Germinal center (tissue), 1 donor: ENCODE data around the gene RALB.
A peak's percentile ranks its signal among the peaks of the same experiment; 100 is the strongest.

ENCODE experiments used
- DNase-seq: peaks from one replicate; pipeline ENCODE4 v3.0.0; 2012; ENCODE audit warnings: mixed read lengths, low spot score

The RALB gene, protein sequence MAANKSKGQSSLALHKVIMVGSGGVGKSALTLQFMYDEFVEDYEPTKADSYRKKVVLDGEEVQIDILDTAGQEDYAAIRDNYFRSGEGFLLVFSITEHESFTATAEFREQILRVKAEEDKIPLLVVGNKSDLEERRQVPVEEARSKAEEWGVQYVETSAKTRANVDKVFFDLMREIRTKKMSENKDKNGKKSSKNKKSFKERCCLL

DNA sequence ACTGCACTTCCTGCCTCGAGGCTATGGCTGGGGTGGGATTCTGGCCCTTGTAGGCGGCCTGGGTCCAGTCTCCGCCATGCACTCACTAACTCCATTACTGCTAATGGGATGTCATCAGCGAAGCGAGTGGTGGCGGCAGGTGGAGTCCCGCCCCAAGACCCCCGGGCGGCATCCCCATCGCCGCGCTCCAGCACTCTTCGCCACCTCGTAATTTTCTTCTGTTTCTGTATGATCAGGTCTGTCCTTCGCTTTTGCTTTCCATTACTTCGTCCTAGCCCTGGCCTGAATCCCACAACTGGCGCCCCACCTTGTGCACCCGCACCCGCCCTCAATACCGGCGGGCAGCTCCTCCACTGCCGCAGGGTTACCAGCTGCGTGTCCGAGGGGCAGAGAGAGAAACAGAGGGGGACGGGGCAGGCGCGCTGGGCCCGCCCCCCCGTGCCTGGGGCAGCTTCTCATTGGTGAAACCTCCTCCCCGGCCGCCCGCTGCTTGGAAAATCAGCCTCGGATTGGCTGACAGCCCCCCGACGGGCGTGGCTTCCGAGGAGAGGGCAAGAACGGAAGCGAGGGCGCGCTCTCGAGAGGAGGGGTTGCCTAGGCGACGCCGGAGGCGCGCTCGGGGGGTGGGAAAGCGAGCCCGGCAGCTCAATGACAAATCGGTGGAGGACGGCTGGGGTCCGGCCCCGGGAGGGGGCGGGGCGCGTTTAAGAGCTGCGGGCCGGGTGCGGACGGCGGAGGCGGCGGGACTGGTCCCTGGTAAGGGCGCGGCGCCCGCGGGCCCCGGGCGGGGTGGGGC is at the start of gene RALB:
RALB (plus strand) TSS at position 628 of the 796 bp plus-strand sequence. CDS start 25,813 bp downstream, outside the sequence.
- peak; percentile 99 for DNase-seq

DNA sequence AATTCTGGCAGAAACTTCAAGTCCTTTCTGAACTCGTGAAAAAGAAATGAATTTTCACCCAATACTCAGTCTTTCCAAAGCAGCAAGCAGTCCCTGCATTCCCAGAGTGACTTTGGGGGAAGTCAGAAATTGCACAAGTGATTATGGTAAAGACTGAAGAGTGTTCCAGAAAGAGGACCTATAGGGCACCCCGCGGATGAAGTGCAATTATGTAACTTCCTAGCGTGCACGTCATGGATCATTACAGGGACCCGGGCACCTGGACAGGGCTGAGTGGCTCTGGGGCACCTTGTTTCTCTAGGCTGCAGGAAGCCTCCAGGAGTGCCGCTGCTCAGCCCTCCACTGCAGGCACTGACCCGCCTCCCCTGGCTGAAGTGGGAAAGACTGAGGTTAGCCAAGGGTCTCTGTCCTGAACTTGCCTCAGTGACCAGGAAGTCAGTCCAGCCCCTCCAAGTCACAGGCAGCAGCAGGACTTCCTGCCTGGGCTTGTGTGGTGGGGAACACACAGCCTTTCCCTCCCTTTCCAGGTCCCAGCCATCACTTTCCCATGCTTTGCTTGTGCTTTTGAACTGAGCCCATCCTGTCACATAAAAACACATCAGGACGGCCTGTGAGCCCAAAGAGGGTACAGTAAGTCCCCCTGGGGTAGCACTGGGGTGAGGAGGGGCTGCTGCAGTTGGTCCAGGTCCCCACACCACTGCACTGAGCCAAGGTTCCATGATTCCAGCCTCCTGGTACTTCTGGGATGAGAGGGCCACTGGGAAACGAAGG is 49.2 kb upstream of the RALB start:
- DNase-seq, result no peak

GRCh38 chr2:120204022-120204405 is 48.6 kb upstream of the RALB start:
- no peak for DNase-seq

GRCh38 chr2:120204417-120204816 is 48.2 kb upstream of the RALB start:
- DNase-seq, result no peak

DNA sequence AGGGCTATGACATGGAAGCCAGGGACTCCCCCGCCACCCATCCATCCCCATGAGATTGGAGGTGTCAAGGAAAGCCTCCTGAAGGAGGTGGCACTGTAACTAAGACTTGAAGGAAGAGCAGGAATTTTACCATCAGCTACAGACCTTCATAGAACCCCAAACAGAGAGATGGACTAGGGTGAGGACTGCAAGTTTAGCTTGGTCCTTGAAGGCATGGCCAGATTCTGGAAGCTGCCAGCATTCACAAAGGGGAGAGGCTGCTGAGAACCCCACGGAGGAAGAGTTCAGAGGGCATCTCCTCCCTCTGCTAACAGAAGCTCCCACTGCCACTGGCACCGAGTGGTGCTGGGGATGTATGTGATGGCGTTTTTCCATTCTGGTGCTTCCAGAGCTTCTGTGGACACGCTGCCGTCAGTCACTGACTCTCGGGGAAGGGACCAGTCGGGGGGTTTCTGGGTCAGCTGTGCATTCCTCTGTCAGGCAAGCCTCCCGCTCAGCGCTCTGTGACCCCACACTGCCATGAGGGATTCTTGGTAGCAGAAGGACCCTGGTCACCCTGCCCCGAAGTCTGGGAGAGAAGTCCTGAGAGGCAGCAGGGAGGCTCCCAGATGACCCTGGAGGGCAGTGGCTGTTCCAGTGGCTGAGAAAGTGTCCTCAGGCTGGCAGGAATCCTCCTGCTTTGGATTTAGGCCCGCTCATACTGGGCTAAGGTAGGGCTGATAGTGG is 47.5 kb upstream of the RALB start:
- no peak for DNase-seq

- peak; percentile 28 for DNase-seq
These were observed 46.5 kb upstream of the RALB start for GRCh38 chr2:120206022-120206581.

DNA sequence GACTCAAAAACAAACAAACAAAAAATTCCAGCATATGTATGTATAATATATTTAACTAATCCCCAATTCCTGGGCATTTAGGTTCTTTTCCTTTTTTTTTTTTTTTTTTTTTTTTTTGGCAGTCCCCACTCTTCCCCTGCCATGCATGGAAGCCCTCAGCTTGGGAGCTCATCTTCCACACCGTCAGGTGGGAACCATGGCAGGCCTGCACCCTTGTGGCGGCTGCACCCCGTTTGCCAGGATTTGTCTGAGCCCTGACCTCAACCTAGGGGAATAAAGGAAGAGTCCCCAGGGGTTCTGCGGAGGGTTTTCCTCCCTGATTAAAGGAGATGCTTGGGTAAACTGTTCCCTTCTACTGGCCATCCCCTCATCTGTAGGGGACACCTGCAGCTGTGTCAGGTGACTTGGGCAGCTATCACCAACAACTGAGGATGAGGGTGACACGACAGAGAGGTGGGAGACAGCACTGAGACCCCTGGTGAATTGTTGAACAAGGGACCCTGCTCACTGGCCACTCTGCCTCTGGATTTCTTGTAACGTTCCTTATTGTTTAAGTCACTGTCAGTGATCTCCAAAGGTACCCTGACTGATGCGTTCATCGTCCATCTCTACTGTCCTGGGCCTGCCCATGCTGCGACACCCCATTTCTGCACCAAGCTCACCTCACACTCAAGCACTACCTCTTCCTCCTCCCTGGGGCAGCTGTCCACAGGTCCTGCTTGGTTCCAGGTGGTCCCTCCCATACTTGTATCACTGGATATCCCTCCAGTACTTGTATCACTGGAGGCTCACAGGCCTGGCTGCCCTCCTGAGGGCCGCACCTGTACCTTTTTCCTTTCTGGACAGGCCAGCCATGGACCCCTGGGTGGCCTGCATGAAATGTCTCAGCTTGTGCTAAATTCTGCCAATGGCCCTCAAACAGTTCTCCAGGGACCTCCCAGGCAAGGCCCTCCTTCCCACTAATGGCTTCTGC is 44.0 kb upstream of the RALB start:
- DNase-seq, result no peak

- no peak for DNase-seq
These were observed 43.0 kb upstream of the RALB start for GRCh38 chr2:120209427-120210269.

DNA sequence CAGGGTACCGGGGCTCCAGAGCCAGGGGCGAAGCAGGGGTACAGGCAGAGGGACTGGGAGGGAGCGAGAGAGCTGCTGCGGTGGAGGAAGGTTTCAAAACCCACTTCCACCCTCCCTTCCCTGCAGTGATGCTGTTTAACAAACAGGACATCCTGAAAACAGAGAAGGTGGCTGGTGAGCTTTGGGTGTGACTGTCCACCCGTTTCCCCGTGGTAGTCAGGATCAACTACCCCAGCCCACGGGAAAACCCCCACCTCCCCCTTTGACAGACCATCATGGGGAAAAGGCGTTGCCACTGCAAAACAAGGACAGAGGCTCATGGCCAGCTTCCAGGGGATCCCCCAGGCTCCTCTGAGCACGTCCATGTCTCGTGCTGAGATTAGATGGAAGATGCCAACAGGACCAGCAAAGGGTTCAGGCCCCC is 42.4 kb upstream of the RALB start:
- DNase-seq, result no peak

GRCh38 chr2:120218181-120218580 is 34.5 kb upstream of the RALB start:
- DNase-seq, result no peak

DNA sequence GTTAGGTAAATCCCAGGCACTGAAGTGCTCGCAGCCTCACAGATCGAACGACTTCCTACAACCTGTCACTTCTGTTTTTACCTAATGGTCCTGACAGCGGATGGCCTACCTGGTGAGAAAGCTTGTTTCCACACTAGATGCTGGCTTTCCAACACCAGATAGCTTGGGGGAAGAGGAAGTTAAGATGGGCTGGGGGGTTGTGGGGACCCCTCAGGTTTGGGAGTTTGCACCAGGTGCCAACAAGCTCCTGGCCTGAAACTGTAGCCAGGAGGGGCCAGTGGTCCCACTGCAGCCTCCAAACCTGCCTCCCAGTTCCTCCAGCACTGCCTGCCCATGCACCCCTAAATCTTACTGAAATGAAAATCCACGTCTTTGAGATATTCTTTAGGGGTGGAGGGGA is 33.4 kb upstream of the RALB start:
- no peak for DNase-seq

DNA sequence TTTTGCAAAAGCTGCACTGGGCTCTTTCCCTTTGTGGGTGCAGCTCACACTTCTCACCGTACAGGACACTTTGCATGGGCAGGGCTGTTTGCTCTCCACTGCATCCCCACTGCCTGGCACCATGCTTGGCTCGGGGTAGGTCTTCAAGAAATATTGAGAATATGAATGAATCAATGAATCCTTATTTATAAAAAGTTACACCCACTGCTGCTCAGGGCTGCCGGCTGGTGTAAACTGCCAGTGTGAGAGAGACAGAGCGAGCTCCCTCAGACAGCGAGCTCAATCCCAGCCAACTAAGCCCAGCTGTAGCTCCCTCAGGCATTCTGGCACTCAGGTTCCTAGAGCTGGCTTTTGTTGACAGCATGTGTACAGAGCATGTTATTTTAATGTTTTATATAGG is 32.9 kb upstream of the RALB start:
- no peak for DNase-seq

DNA sequence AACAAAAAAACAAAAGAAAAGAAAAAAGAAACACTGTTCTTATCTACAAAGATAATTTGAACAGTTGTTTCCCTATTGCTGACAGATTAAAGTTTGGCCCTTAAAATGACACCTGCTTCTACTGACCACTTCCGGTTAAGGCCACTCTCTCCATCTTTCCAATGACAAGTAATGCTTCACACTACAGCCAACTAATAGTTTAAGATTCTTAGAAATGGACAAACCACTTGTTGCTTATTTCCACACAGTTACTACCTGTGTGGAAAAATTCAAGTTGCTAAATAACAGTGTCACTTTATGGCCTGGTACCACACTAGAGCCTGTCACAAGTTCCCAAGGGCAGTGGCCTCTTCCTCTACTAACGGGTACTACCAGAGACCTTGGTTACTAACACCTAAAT is 31.9 kb upstream of the RALB start:
- no peak for DNase-seq

DNA sequence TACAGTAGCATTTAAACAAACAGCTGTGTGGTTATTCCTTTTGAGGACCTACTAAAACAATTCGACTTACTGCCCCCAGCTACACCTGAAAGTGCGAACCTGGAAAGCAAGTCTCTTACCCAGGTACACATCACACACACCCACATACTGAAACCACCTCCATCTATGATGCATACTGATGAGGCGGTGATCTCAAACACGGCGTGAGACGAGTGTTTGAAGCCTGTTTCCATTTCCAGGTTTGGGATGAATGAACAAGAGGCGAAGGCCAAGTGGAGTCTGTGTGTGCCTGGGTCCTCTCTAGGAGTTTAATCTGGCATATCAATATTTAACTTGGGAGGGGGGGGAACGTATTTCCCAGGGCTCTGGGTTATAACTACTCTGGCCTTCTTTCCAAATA is 31.0 kb upstream of the RALB start:
- DNase-seq, result no peak

DNA sequence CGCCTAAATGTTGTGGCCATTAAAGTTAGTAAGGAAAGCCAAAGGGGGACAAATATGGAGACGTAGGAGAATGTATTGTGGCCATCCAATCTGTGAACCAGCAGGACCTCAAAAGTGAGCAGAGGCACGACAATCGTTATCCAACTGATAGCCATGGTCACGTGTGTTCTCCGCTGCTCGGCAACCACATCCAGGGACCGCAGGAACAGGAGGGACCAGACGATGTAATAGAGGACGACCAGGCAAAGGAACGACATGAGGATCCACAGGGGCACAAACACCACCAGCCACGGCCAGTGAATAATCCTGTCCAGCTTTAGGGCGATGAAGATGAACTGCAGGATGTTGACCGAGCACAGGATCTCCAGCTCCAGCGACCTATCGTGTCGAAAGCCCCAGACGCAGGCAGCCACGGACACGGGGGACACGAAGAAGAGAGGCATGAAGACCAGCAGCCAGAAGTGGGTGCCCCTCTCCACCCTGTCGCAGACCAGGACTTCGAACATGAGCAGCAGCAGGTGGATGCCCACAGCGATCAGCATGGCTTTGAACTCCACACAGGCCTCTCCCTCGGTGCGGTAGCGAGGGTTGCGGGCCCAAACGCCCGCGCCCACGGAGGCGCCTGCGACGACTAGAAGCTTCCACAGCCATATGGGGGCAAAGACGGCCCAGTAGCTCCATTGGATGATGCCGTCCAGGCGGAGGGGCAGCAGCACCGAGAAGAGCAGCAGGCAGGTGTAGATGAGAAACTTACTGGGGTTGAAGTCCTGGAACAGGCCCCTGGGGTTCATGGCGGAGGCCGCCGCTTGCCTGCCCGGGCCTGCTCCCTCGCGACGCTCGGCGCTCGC is 30.2 kb upstream of the RALB start:
- no peak for DNase-seq

GRCh38 chr2:120223034-120223912 is 29.4 kb upstream of the RALB start, which contains the start of gene TMEM185B:
TSS of gene TMEM185B (minus strand) at chr2:120223400. CDS start at chr2:120222976, 424 bp downstream.
- DNase-seq, result peak; percentile 92

DNA sequence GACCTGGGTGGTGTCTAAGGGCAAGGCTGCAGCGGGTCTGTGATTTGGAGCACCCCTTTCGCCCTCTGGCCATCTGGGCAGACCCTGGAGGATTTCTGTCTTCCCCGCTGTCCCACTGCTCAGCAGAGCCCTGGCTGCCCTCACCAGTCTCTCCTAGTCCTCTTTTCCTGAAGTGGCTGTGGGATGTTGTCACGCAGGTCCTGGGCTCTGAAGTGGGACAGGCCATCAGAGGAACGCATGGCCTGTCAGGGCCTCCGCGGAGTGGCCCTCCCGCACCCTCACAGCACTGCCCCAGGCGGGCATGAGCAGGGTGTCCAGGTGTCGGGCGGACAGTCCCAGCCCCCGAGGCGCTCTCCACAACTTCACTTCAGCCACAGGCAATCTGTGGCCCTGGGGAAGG is 28.4 kb upstream of the RALB start:
- no peak for DNase-seq
